ENCODE data around the gene ISG15.
"Not testable (repeated sequence)": the region's sequence is repeated elsewhere in the genome, so short reads cannot be mapped to it uniquely, and the experiment has no call there.

Gene ISG15

DNA sequence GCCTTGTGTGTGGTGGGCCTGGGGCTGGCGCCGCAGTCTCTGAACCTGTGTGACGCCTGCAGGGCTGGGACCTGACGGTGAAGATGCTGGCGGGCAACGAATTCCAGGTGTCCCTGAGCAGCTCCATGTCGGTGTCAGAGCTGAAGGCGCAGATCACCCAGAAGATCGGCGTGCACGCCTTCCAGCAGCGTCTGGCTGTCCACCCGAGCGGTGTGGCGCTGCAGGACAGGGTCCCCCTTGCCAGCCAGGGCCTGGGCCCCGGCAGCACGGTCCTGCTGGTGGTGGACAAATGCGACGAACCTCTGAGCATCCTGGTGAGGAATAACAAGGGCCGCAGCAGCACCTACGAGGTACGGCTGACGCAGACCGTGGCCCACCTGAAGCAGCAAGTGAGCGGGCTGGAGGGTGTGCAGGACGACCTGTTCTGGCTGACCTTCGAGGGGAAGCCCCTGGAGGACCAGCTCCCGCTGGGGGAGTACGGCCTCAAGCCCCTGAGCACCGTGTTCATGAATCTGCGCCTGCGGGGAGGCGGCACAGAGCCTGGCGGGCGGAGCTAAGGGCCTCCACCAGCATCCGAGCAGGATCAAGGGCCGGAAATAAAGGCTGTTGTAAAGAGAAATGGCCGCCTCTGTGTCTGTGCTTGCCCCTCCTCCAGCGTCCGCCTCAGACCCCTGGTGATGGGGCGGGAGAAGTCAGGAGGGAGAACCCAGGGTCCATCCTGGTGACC is 788 bp downstream of the ISG15 start:
- DNase-seq (ENCODE audit: low read depth), result no peak

- no peak for DNase-seq (ENCODE audit: low read depth)
Observed at GRCh38 chr1:1014799-1015681, 1.7 kb downstream of the ISG15 start.

- DNase-seq (ENCODE audit: low read depth), result not testable (repeated sequence)
Observed at GRCh38 chr1:1017397-1018320, 4.4 kb downstream of the ISG15 start.

DNA sequence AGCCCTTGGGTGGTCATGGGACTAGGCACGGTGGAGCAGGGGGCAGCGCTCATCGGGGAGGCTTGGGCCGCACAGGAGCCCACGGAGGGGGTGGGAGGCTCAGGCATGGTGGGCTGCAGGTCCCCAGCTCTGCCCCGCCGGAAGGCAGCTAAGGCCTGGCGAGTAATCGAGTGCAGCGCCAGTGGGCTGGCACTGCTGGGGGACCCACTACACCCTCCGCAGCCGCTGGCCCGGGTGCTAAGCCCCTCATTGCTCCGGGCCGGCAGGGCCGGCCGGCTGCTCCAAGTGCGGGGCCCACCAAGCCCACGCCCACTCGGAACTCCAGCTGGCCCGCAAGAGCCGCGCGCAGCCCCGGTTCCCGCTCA is 5.0 kb downstream of the ISG15 start:
- not testable (repeated sequence) for DNase-seq (ENCODE audit: low read depth)

- DNase-seq (ENCODE audit: low read depth), result peak; percentile 74
Observed at GRCh38 chr1:1019122-1019999, 6.1 kb downstream of the ISG15 start.

- DNase-seq (ENCODE audit: low read depth), result no peak
Observed at GRCh38 chr1:1020000-1020404, 6.7 kb downstream of the ISG15 start, which contains the start of gene AGRN. Gene AGRN (plus strand): TSS chr1:1020120. CDS start chr1:1020173, 53 bp downstream.

DNA sequence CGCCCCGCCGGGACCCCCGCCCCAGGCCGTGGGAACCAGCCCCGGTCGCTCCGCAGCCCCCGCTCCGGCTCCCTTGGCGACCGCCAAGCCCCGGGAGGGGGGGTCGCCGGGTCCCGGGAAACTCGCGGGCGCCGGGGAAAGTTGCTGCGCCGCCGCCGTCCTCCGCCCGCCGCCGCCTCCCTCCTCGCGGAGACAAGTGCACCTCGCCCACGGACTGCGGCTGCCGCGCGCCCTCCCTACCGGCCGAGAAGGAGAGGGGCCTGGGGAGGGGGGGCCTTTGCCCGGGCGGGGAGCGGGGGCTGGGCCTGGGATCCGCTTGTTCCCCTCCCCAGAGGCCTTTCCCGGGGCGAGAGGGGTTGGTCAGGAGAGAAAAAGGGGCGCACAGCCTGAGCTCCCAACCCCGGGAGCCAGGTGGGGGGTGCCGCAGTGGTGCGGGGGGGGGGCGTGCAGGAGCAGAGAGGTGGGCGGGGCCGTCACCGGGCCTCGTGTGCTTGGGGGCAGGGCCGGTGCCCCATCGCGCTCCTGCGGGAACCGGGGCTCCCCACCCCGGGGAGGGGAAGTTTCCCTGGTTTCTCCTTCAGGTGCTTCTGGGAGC is 7.2 kb downstream of the ISG15 start:
- DNase-seq (ENCODE audit: low read depth), result no peak

DNA sequence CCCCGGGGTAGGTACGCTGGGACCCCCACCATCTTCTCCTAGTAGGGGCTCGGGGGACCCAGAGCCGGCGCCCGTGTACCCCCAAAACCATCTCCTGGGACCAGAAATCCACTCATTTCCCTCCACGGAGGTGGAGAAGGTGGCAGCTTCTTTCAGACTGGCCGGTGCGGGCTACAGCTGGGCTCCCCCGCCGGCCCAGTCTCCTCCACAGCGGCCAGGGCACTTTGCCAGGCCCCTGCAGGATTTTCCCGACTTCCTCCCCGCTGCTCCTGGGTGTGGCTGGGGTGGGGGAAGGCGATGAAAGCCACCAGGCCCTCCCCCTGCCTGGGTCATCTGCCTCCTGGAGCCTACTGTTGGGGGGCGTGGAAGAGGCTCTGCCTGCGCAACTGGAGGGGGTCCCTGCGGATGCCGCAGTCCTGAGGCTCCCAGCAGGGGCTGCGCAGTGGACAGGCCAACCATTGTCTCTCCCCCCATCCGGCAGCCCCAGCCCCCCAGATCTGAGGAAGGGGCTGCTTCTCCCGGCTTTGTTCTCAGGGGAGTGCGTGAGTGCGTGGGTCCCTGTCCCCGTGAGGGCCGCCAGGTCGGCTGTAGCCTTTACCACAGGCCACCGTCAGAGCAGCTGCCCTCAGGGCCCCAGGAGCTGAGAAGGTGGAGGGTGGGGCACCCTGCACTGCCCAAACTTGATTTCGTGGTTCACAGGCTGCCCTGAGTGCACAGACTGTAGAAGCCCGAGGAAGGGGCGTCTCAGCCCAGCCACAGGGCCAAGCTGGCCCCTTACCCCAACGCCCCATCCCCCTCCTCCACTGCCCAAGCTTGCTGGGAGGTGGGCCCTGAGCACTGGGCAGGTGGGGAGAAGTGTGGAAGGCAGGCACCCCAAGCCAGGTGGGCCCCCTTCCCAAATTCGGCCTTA is 8.0 kb downstream of the ISG15 start:
- no peak for DNase-seq (ENCODE audit: low read depth)

- DNase-seq (ENCODE audit: low read depth), result no peak
Observed at GRCh38 chr1:1021920-1022259, 8.6 kb downstream of the ISG15 start.

DNA sequence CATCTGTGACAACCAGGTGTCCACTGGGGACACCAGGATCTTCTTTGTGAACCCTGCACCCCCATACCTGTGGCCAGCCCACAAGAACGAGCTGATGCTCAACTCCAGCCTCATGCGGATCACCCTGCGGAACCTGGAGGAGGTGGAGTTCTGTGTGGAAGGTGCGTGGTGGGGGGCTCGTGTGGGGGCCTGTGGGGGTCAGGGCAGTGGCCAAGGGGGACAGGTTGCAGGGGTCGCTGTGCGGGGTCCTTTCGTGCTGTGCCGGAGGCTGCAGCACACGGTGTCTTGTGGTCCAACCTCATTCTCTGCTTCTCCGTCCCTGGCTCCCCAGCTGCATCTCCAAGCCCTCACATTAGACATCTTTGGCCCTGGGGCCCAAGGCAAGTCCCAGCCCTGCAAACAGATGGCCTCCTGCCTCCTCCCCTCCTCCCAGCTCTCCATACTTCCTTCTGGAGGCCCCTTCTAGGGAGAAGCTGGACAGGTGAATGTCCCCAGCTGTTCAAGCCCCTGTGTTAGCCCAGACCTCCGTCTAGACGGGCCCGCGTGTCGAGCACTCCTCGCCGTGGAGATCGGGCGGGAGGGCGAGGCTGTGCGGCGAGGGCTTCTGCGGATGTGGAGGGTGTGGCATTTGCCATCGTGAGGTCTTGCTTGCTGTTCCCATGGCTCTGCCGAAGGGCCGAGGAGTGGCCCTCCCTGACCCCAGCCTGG is 9.2 kb downstream of the ISG15 start:
- DNase-seq (ENCODE audit: low read depth), result no peak

GRCh38 chr1:1023700-1024099 is 10.4 kb downstream of the ISG15 start:
- no peak for DNase-seq (ENCODE audit: low read depth)

DNA sequence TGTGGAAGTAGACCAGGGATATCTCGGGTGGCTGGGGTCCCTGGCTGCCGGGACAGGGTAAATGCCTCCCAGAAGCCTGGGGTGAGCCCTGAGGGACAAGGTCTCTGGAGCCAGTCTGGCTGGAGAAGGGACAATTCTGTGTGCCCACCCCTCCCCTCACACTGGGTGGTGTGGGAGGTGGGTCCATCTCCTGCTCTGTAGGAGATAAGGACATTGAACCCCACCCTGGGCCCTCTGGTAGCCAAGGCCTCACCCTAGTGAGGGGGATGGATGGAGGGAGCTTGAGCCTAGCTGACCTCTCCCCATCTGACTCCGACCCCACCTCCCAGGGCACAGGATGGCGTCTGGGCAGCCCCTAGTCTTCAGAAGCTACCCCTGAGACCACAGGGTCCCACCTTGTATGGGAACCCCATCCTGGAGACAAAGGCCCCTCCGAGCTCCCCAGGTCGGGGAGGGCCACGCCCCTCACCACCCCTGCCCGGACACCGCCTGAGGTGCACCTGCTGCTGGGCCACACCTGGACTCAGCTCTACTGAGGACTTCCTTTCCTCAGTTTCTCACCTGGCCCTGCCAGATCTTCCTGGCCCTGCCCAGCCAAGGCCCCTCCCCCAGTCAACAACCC is 11.0 kb downstream of the ISG15 start:
- DNase-seq (ENCODE audit: low read depth), result no peak

GRCh38 chr1:1024771-1025699 is 11.7 kb downstream of the ISG15 start:
- no peak for DNase-seq (ENCODE audit: low read depth)

DNA sequence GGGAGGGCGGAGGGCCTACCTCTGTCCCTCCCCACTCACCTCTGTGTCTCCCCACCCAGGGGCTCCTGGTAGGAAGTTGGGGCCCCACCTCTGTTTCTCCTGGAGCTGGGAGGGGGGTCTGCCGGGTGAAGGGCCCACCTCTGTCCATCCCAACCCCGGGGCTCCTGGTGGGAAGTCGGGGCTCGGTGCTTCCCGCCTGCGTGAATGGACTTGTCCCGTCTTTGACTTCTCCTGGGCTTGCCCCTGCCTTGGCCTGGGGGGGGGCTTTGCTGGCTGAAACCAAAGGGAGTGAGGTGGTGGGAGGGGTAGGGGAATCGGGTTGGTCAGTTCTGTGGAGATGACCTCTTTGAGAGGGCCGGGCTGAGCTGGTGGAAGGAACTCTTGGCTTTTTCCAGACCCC is 12.4 kb downstream of the ISG15 start:
- DNase-seq (ENCODE audit: low read depth), result no peak

DNA sequence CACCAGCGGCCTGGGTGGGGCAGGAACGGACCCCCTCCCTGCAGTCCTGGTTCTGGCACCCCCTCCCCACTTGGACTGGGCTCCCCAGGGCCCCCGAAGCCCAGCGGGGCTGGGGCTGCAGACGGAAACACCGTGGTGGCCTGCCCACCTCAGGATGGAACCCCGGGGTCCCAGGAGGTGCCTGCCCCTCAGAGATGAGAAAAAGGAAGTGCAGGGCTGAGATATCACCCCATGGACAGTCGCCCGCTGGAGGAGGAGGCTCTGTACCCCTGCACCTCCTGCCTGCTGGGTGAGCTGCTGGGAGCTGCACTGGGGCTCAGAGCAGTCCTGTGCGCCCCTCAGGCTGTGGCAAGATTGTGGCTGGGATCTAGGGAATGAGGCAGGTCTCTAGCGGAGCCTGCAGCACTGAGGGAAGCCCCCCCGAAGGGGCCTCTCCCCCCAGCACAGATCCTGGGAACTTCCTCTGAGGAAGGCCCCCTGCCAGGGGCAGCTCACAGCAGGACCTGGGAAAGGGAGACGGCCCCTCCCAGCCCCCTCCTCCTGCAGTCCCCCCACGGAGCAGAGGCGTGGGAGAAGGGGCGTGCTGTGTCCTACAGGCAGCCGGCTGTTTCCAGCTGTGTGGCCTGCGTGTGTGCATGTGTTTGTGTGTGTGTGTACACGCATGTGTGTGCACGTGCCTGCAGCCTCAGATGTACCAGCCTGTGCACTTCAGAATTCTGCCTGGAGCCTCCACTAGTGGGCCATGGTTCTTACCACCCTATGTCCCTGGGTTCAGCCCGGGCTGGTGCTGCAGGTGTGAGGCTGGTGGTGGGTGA is 13.5 kb downstream of the ISG15 start:
- no peak for DNase-seq (ENCODE audit: low read depth)

GRCh38 chr1:1027791-1028190 is 14.5 kb downstream of the ISG15 start:
- no peak for DNase-seq (ENCODE audit: low read depth)
